ENCODE results near the gene AP3M1.

The AP3M1 gene

GRCh38 chr10:74117738-74118137, 32.9 kb downstream of the AP3M1 start:
- peak; percentile 74 to 86 for ATAC-seq (replicated peaks)
- H3K36me3 Mint-ChIP-seq = peaks cover 56 to 84% of the 10 kb centered on the region in 2 donors
- H3K4me3 Mint-ChIP-seq = peak overlapping the region in 1 of 2 donors; percentile 35
- no peaks in the 10 kb centered on the region for H3K27me3 Mint-ChIP-seq
- peak; percentile 15 for DNase-seq
- H3K27ac Mint-ChIP-seq = peak overlapping the region; percentile 88
- H3K9me3 Mint-ChIP-seq = no peaks in the 10 kb centered on the region
- peaks cover 17 to 41% of the 10 kb centered on the region in 2 donors for H3K4me1 Mint-ChIP-seq

DNA sequence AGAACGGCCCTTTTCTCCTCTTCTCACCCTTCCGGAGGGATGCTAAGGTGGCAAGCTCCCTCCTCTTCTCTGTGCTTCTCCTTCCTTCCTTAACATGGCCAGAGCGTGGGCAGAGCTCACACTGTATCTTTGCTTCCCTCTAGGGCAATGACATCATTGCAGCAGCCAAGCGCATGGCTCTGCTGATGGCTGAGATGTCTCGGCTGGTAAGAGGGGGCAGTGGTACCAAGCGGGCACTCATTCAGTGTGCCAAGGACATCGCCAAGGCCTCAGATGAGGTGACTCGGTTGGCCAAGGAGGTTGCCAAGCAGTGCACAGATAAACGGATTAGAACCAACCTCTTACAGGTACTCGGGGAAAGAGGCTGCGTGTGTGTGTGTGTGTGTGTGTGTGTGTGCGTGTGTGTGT, 36.6 kb downstream of the AP3M1 start:
- ATAC-seq (replicated peaks) (no peak), DNase-seq (no peak)
- Mint-ChIP-seq H3K4me3 (no peak overlapping the region), H3K9me3 (no peaks in the 10 kb centered on the region), H3K4me1 (peaks cover 18 to 33% of the 10 kb centered on the region in 2 donors), H3K36me3 (peaks cover 60 to 92% of the 10 kb centered on the region in 2 donors), H3K27ac (peak overlapping the region; percentile 62), H3K27me3 (no peaks in the 10 kb centered on the region)

DNA sequence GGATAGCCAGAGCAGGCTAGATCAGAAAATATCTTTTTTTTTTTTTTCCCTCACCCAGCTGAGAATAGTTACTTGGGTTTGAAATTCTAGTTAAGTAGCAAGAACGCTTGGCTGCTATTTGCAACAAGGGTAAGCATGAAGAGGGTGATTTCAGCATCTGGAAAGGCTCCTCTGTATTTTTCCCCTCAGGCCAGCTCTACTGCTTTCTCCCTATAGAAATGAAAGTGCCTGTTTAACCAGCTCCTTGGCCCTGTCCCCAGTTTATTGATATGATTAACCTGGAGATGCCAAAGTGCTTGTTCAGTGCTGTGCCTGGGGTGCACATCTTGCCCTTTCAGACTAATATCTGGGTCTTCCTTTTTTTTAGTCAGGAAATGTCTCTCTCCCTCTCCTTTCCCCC, 37.1 kb downstream of the AP3M1 start:
- peak overlapping the region; percentile 62 for H3K27ac Mint-ChIP-seq
- ATAC-seq (replicated peaks) = no peak
- peaks cover 18 to 31% of the 10 kb centered on the region in 2 donors for H3K4me1 Mint-ChIP-seq
- H3K4me3 Mint-ChIP-seq = no peak overlapping the region
- no peaks in the 10 kb centered on the region for H3K27me3 Mint-ChIP-seq
- no peaks in the 10 kb centered on the region for H3K9me3 Mint-ChIP-seq
- H3K36me3 Mint-ChIP-seq = peaks cover 61 to 91% of the 10 kb centered on the region in 2 donors
- no peak for DNase-seq

- no peak for ATAC-seq (replicated peaks)
Observed at GRCh38 chr10:74111799-74112198, 38.8 kb downstream of the AP3M1 start.

DNA sequence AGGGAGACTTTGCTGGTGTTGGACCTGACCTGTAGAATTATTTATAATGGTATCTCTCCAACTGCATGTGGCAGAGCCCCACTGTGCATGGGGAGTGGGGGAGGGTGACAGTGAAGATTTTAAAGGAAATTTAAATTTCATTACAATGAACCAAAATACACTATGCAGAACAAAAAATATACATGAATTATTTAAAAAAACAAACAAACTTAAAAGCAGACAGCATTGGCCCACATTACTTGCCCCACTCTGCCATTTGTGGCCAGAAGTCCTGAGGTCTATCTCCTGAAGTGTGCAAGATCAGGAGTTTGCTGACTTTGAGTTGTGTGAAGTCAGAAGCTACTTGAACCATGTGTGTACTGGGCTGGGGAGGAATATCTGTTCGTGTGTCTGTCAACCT, 40.5 kb downstream of the AP3M1 start:
- Mint-ChIP-seq H3K27me3 (no peaks in the 10 kb centered on the region), H3K9me3 (no peaks in the 10 kb centered on the region), H3K4me3 (no peak overlapping the region), H3K4me1 (peaks cover 5 to 11% of the 10 kb centered on the region in 2 donors), H3K27ac (peak overlapping the region; percentile 20), H3K36me3 (peaks cover 55 to 84% of the 10 kb centered on the region in 2 donors)
- no peak for ATAC-seq (replicated peaks)
- no peak for DNase-seq

More at GRCh38 chr10:74111799-74112198, 38.8 kb downstream of the AP3M1 start:
- Mint-ChIP-seq H3K4me1 (peaks cover 13 to 15% of the 10 kb centered on the region in 2 donors), H3K27ac (peak overlapping the region; percentile 69), H3K9me3 (no peaks in the 10 kb centered on the region), H3K4me3 (no peak overlapping the region), H3K36me3 (peaks cover 56 to 90% of the 10 kb centered on the region in 2 donors), H3K27me3 (no peaks in the 10 kb centered on the region)
- no peak for DNase-seq

DNA sequence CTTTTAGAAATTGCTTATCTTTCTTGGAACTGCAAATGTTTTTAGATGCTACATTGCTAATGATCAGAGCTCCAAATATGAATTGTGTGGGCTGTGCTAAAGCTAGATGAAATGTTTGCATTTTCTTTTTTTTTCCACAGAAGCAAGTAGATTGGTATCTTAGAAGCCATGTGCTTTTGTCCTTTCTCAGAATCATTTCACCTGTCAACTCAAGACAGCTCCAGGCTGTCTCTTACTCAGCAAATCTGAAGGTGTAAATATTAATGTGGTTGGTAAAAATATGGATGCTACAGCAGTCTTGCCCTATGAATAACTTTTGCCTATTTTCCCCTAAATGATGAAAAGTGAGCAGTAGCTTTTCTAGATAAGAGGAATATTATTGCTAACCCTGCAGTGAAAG, 41.2 kb downstream of the AP3M1 start:
- H3K4me3 Mint-ChIP-seq = no peak overlapping the region
- H3K36me3 Mint-ChIP-seq = peaks cover 58 to 84% of the 10 kb centered on the region in 2 donors
- peaks cover 5 to 11% of the 10 kb centered on the region in 2 donors for H3K4me1 Mint-ChIP-seq
- no peak overlapping the region for H3K27ac Mint-ChIP-seq
- ATAC-seq (replicated peaks) (no peak), DNase-seq (no peak)
- H3K27me3 Mint-ChIP-seq = no peaks in the 10 kb centered on the region
- no peaks in the 10 kb centered on the region for H3K9me3 Mint-ChIP-seq

- no peak overlapping the region for H3K4me3 Mint-ChIP-seq
- no peak for DNase-seq
- peak overlapping the region; percentile 43 for H3K27ac Mint-ChIP-seq
- no peaks in the 10 kb centered on the region for H3K9me3 Mint-ChIP-seq
- H3K36me3 Mint-ChIP-seq = peaks cover 61 to 85% of the 10 kb centered on the region in 2 donors
- no peak for ATAC-seq (replicated peaks)
- H3K27me3 Mint-ChIP-seq = no peaks in the 10 kb centered on the region
- H3K4me1 Mint-ChIP-seq = peaks cover 0 to 7% of the 10 kb centered on the region in 2 donors
Observed at GRCh38 chr10:74107391-74107790, 43.2 kb downstream of the AP3M1 start.

- ATAC-seq (replicated peaks) (no peak), DNase-seq (no peak)
- Mint-ChIP-seq H3K9me3 (no peaks in the 10 kb centered on the region), H3K4me3 (no peak overlapping the region), H3K27me3 (no peaks in the 10 kb centered on the region), H3K27ac (no peak overlapping the region), H3K4me1 (peaks cover 0 to 4% of the 10 kb centered on the region in 2 donors), H3K36me3 (peaks cover 63 to 73% of the 10 kb centered on the region in 2 donors)
Observed at GRCh38 chr10:74104996-74105395, 45.6 kb downstream of the AP3M1 start.

DNA sequence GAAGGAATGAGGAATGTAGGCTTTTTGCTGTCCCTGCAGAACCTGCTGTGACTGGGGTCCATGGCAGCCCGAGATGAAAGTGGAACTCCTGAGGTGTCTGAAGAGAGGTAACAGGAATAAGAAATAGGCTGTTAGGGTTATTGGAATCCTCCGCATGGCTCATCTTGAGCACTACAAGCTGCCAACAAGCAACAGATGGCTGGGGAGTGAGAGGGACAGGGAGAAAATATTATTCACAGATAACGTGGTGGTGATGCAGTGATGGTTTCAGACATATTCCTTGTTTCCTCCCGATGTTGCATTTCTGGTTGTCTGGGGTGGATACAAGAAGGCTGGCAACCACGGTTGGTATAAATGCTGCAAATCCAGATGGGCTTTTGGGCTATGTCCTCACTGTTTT, 46.1 kb downstream of the AP3M1 start:
- Mint-ChIP-seq H3K4me1 (peaks cover under 1 to 6% of the 10 kb centered on the region in 2 donors), H3K27ac (no peak overlapping the region), H3K27me3 (no peaks in the 10 kb centered on the region), H3K36me3 (peaks cover 62 to 72% of the 10 kb centered on the region in 2 donors), H3K4me3 (no peak overlapping the region), H3K9me3 (no peaks in the 10 kb centered on the region)
- ATAC-seq (replicated peaks) = no peak
- no peak for DNase-seq

GRCh38 chr10:74103560-74104258, 46.9 kb downstream of the AP3M1 start:
- ATAC-seq (replicated peaks) (peak; percentile 39 to 56), DNase-seq (no peak)
- Mint-ChIP-seq H3K36me3 (peaks cover 67 to 73% of the 10 kb centered on the region in 2 donors), H3K27me3 (no peaks in the 10 kb centered on the region), H3K9me3 (no peaks in the 10 kb centered on the region), H3K4me1 (peaks cover 8 to 11% of the 10 kb centered on the region in 2 donors), H3K27ac (no peak overlapping the region), H3K4me3 (no peak overlapping the region)

DNA sequence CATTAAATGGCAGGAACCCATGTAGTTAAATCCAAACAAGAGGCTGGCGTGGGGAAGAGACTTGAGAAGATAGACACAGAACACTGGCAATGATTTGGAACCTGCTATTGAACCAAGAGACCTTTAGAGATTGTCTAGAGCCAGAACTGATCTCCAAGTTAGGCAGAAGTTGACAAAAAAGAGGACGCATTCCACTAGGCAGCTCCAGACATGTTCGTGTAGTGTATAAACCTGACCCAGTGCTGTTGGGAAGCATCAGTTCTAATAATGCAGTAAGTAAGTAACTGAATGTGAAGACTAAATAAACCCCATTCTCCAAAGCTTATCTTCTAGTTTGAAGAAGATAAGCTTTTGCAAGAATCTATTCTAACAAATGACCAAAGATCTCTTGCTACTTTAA, 50.8 kb downstream of the AP3M1 start:
- peak overlapping the region; percentile 5 for H3K27ac Mint-ChIP-seq
- ATAC-seq (replicated peaks) = no peak
- no peak overlapping the region for H3K4me3 Mint-ChIP-seq
- peaks cover 28 to 33% of the 10 kb centered on the region in 2 donors for H3K4me1 Mint-ChIP-seq
- peaks cover 68 to 78% of the 10 kb centered on the region in 2 donors for H3K36me3 Mint-ChIP-seq
- H3K9me3 Mint-ChIP-seq = peaks cover 0 to 2% of the 10 kb centered on the region in 2 donors
- H3K27me3 Mint-ChIP-seq = no peaks in the 10 kb centered on the region
- no peak for DNase-seq

DNA sequence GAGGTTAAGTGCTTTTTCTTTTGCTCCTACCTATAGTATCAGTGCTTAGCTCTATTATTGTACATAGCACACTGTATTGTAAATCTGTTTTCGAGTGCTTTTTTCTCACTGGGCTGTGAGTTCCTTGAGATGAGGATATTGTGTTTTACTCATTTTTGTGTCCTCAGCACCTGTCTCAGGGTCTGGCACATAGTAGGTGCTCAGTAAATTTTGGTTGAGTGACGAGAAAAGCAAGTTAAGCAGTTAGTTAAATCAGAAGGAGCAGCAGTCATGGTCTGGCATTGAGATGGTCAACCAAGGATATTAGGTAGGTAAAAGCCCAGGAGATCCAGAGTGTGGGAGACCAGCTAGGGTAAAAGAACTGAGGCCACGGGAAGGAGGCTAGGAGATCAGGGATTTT, 51.2 kb downstream of the AP3M1 start:
- no peak overlapping the region for H3K4me3 Mint-ChIP-seq
- H3K9me3 Mint-ChIP-seq = peaks cover 0 to 2% of the 10 kb centered on the region in 2 donors
- no peaks in the 10 kb centered on the region for H3K27me3 Mint-ChIP-seq
- ATAC-seq (replicated peaks) (no peak), DNase-seq (no peak)
- peaks cover 28 to 33% of the 10 kb centered on the region in 2 donors for H3K4me1 Mint-ChIP-seq
- peaks cover 68 to 78% of the 10 kb centered on the region in 2 donors for H3K36me3 Mint-ChIP-seq
- H3K27ac Mint-ChIP-seq = peak overlapping the region; percentile 48

DNA sequence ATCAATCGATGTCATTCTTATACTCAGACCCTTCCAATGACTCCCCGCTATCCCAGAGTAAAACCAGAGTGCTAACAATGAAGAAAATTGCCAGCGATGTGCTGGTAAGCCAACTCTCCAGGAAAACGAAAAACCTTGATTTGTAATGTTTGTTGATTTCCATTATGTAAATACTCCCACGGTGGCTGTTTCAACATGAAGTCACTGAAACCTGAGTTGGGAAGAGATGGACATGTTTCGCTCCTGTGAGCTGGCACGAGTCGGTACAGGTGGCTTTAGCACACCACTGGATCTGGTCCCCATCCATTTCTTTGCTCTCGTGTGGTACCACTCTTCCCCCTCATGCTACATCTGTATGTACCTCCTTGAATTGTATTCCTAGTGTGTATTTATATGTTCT, 52.9 kb downstream of the AP3M1 start:
- H3K36me3 Mint-ChIP-seq = peaks cover 61 to 71% of the 10 kb centered on the region in 2 donors
- no peak overlapping the region for H3K27ac Mint-ChIP-seq
- H3K4me1 Mint-ChIP-seq = peaks cover 29 to 33% of the 10 kb centered on the region in 2 donors

GRCh38 chr10:74096777-74097176, 53.9 kb downstream of the AP3M1 start:
- Mint-ChIP-seq H3K36me3 (peaks cover 61 to 75% of the 10 kb centered on the region in 2 donors), H3K9me3 (peaks cover 0 to 2% of the 10 kb centered on the region in 2 donors), H3K4me3 (peak overlapping the region; percentile 51 to 55), H3K4me1 (peaks cover 29 to 33% of the 10 kb centered on the region in 2 donors), H3K27ac (peak overlapping the region; percentile 91), H3K27me3 (no peaks in the 10 kb centered on the region)
- peak; percentile 40 for DNase-seq
- peak; percentile 100 for ATAC-seq (replicated peaks)

More for the DNA sequence above, 52.9 kb downstream of the AP3M1 start:
- ATAC-seq (replicated peaks) (no peak), DNase-seq (no peak)
- Mint-ChIP-seq H3K4me3 (no peak overlapping the region), H3K9me3 (peaks cover 0 to 2% of the 10 kb centered on the region in 2 donors), H3K27me3 (no peaks in the 10 kb centered on the region)

DNA sequence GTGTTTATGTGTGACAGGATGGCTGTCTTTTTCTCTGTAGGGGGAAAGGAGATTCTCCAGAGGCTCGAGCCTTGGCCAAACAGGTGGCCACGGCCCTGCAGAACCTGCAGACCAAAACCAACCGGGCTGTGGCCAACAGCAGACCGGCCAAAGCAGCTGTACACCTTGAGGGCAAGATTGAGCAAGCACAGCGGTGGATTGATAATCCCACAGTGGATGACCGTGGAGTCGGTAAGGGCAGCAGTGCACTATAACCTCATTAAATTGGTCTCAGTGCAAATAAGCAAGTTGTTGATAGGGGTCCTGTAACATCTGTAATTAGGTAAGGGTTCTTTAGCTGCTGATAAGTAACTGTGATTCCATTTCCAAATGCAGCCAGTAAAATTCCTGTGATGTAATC, 56.4 kb downstream of the AP3M1 start:
- peak overlapping the region; percentile 85 for H3K27ac Mint-ChIP-seq
- no peak overlapping the region for H3K4me3 Mint-ChIP-seq
- ATAC-seq (replicated peaks) (no peak), DNase-seq (no peak)
- H3K9me3 Mint-ChIP-seq = peaks cover 0 to 2% of the 10 kb centered on the region in 2 donors
- H3K27me3 Mint-ChIP-seq = no peaks in the 10 kb centered on the region
- peaks cover 59 to 81% of the 10 kb centered on the region in 2 donors for H3K36me3 Mint-ChIP-seq
- H3K4me1 Mint-ChIP-seq = peaks cover 26 to 30% of the 10 kb centered on the region in 2 donors
